ENCODE measurements around the gene HEXIM1.
A peak's percentile ranks its signal among the peaks of the same experiment; 100 is the strongest.

Gene HEXIM1

GRCh38 chr17:45108595-45109521 is 39.4 kb upstream of the HEXIM1 start:
- no peak for DNase-seq (ENCODE audit: low read depth)
- no peak for TF ChIP-seq CTCF (conservative IDR thresholded peaks at IDR 0.05; ENCODE audit: low read depth, low read length)
- H3K4me3 ChIP-seq (ENCODE audit: low read length) = no peak overlapping the region

- TF ChIP-seq CTCF (conservative IDR thresholded peaks at IDR 0.05; ENCODE audit: low read depth, low read length) = peak; percentile 49
- H3K4me3 ChIP-seq (ENCODE audit: low read length) = no peak overlapping the region
- DNase-seq (ENCODE audit: low read depth) = peak; percentile 89
These were observed 37.3 kb upstream of the HEXIM1 start for GRCh38 chr17:45110676-45111611.

- H3K4me3 ChIP-seq (ENCODE audit: low read length) = no peak overlapping the region
- no peak for DNase-seq (ENCODE audit: low read depth)
- no peak for TF ChIP-seq CTCF (conservative IDR thresholded peaks at IDR 0.05; ENCODE audit: low read depth, low read length)
These were observed 36.4 kb upstream of the HEXIM1 start for GRCh38 chr17:45111850-45112249.

DNA sequence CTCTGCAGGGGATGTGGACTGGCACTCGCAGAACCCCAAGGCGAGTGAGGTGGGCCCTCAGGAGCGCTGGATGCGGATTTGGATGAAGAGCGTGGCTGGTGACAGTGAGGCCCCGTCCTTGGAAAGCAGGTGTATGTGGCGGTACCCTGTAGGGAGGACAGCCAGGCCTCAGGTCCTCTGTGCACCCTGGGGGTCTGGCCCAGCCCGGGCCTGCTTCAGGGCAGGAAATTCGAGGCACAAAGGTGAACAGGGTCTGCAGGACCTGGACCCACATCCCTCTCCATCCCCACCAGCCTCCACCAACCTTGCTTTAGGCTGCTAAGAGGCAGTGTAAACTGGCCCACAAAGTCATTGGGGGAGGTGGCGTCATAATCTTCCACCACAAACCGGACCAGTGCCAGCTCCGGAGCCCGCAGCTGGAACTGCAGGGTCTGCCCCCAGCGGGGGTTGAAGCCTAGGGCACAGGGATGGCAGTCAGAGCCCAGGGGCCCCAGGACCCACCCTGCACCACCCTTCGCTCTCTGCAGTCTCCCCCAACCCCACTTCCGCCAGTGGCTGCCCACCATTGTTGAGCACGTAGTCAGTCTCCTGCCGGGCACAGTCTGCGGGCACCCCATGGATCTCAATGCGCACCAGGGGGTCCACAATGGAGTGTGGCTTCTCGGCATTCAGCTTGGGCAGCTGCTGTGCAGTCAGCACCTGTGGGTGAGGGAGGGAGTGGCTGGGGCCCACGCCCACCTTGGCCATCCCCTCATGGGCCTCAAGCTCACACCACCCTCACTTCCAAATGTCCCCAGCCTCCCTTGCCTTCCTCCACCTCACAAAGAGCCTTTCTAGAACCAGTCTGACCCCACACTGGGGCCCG is 35.5 kb upstream of the HEXIM1 start:
- H3K4me3 ChIP-seq (ENCODE audit: low read length) = no peak overlapping the region
- TF ChIP-seq CTCF (conservative IDR thresholded peaks at IDR 0.05; ENCODE audit: low read depth, low read length) = no peak
- DNase-seq (ENCODE audit: low read depth) = no peak

DNA sequence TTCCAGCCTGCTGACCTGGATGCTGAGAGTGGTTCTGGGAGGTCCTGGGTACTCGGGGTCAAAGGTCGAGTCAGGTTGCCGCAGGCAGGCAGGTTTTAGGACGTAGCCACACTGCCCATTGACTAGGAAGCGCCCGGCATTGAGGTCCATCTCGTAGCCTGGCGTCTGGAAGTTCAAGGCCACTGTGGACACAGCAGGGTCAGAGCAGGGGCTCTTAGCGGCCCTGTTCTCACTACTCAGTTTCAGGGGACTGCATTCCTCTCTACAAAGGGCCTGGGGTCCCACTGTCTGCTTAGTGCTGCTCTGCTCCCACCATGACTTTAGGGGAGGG is 34.9 kb upstream of the HEXIM1 start:
- TF ChIP-seq CTCF (conservative IDR thresholded peaks at IDR 0.05; ENCODE audit: low read depth, low read length) = no peak
- no peak for DNase-seq (ENCODE audit: low read depth)
- H3K4me3 ChIP-seq (ENCODE audit: low read length) = no peak overlapping the region

GRCh38 chr17:45114117-45114932 is 34.0 kb upstream of the HEXIM1 start:
- H3K4me3 ChIP-seq (ENCODE audit: low read length) = no peak overlapping the region
- TF ChIP-seq CTCF (conservative IDR thresholded peaks at IDR 0.05; ENCODE audit: low read depth, low read length) = no peak
- DNase-seq (ENCODE audit: low read depth) = no peak

Data from retinal pigment epithelial cell (primary cell).